ENCODE measurements around the gene ALKBH4. TPM values are rescaled to one million over a fixed set of nuclear protein-coding genes. Genes with fewer than 3 reads are reported as not detected.
A peak's percentile ranks its signal among the peaks of the same experiment; 100 is the strongest.
"Not testable (repeated sequence)": the region's sequence is repeated elsewhere in the genome, so short reads cannot be mapped to it uniquely, and the experiment has no call there.

ALKBH4 gene
- total RNA-seq, 1 donor from 2014 or later: 8.3 TPM

- H3K36me3 ChIP-seq: peaks cover 0 to 61% of the 10 kb centered on the region in 2 donors
- H3K4me3 ChIP-seq: no peak overlapping the region
- no peaks in the 10 kb centered on the region for H3K9me3 ChIP-seq
- H3K27me3 ChIP-seq: no peaks in the 10 kb centered on the region
- no peaks in the 10 kb centered on the region for H3K4me1 ChIP-seq
- DNase-seq (ENCODE audit: extremely low spot score in 2 of 2): no peak
- H3K27ac ChIP-seq: no peak overlapping the region
- intact Hi-C loops (cut with DNase I): no loop called here
- TF ChIP-seq POLR2A (IDR thresholded peaks at IDR 0.05) (no peak), POLR2AphosphoS5 (IDR thresholded peaks at IDR 0.05; ENCODE audit: insufficient read depth in 1 of 2, low read depth in 1 of 2) (no peak)
- TF ChIP-seq, protein P1, sequence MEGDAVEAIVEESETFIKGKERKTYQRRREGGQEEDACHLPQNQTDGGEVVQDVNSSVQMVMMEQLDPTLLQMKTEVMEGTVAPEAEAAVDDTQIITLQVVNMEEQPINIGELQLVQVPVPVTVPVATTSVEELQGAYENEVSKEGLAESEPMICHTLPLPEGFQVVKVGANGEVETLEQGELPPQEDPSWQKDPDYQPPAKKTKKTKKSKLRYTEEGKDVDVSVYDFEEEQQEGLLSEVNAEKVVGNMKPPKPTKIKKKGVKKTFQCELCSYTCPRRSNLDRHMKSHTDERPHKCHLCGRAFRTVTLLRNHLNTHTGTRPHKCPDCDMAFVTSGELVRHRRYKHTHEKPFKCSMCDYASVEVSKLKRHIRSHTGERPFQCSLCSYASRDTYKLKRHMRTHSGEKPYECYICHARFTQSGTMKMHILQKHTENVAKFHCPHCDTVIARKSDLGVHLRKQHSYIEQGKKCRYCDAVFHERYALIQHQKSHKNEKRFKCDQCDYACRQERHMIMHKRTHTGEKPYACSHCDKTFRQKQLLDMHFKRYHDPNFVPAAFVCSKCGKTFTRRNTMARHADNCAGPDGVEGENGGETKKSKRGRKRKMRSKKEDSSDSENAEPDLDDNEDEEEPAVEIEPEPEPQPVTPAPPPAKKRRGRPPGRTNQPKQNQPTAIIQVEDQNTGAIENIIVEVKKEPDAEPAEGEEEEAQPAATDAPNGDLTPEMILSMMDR (IDR thresholded peaks at IDR 0.05): no peak
Measured at GRCh38 chr7:102413091-102413490, 51.6 kb downstream of the ALKBH4 start.

GRCh38 chr7:102412548-102412947 lies 52.1 kb downstream of the ALKBH4 start:
- Histone ChIP-seq H3K9me3 (no peaks in the 10 kb centered on the region), H3K27ac (no peak overlapping the region), H3K4me1 (no peaks in the 10 kb centered on the region), H3K36me3 (peaks cover 0 to 66% of the 10 kb centered on the region in 2 donors), H3K27me3 (no peaks in the 10 kb centered on the region), H3K4me3 (no peak overlapping the region)
- intact Hi-C loops (cut with DNase I): no loop called here
- no peak for DNase-seq (ENCODE audit: extremely low spot score in 2 of 2)
- TF ChIP-seq, protein P1 (IDR thresholded peaks at IDR 0.05): peak in 2 of 3 experiments; percentile 5 to 30
- TF ChIP-seq POLR2AphosphoS5 (IDR thresholded peaks at IDR 0.05; ENCODE audit: insufficient read depth in 1 of 2, low read depth in 1 of 2) (peak in 1 of 2 donors; percentile 18), POLR2A (IDR thresholded peaks at IDR 0.05) (no peak)

GRCh38 chr7:102410918-102411317 lies 53.7 kb downstream of the ALKBH4 start:
- Histone ChIP-seq H3K27me3 (no peaks in the 10 kb centered on the region), H3K4me3 (no peak overlapping the region), H3K9me3 (no peaks in the 10 kb centered on the region), H3K27ac (no peak overlapping the region), H3K4me1 (no peaks in the 10 kb centered on the region), H3K36me3 (peaks cover 0 to 79% of the 10 kb centered on the region in 2 donors)
- no peak for DNase-seq (ENCODE audit: extremely low spot score in 2 of 2)
- intact Hi-C loops (cut with DNase I): no loop called here
- TF ChIP-seq, protein P1 (IDR thresholded peaks at IDR 0.05): no peak
- TF ChIP-seq POLR2A (IDR thresholded peaks at IDR 0.05) (no peak), POLR2AphosphoS5 (IDR thresholded peaks at IDR 0.05; ENCODE audit: insufficient read depth in 1 of 2, low read depth in 1 of 2) (no peak)

GRCh38 chr7:102410123-102410522 lies 54.5 kb downstream of the ALKBH4 start:
- peaks cover 0 to 80% of the 10 kb centered on the region in 2 donors for H3K36me3 ChIP-seq
- intact Hi-C loops (cut with DNase I): no loop called here
- no peaks in the 10 kb centered on the region for H3K4me1 ChIP-seq
- no peak overlapping the region for H3K27ac ChIP-seq
- no peak overlapping the region for H3K4me3 ChIP-seq
- TF ChIP-seq, protein P1 (IDR thresholded peaks at IDR 0.05): no peak
- no peak for TF ChIP-seq POLR2AphosphoS5 (IDR thresholded peaks at IDR 0.05; ENCODE audit: insufficient read depth in 1 of 2, low read depth in 1 of 2)
- no peak for TF ChIP-seq POLR2A (IDR thresholded peaks at IDR 0.05)
- DNase-seq (ENCODE audit: extremely low spot score in 2 of 2): no peak
- no peaks in the 10 kb centered on the region for H3K9me3 ChIP-seq
- no peaks in the 10 kb centered on the region for H3K27me3 ChIP-seq

- Histone ChIP-seq H3K4me1 (no peaks in the 10 kb centered on the region), H3K36me3 (peaks cover 0 to 76% of the 10 kb centered on the region in 2 donors), H3K27me3 (no peaks in the 10 kb centered on the region), H3K4me3 (no peak overlapping the region), H3K9me3 (no peaks in the 10 kb centered on the region), H3K27ac (no peak overlapping the region)
- TF ChIP-seq, protein P1 (IDR thresholded peaks at IDR 0.05): no peak
- no peak for TF ChIP-seq POLR2A (IDR thresholded peaks at IDR 0.05)
- TF ChIP-seq POLR2AphosphoS5 (IDR thresholded peaks at IDR 0.05; ENCODE audit: insufficient read depth in 1 of 2, low read depth in 1 of 2): no peak
- no peak for DNase-seq (ENCODE audit: extremely low spot score in 2 of 2)
- intact Hi-C loops (cut with DNase I): no loop called here
Measured at GRCh38 chr7:102409340-102409739, 55.3 kb downstream of the ALKBH4 start.

- DNase-seq (ENCODE audit: extremely low spot score in 2 of 2); intact Hi-C loops (cut with DNase I); H3K9me3 ChIP-seq; H3K27ac ChIP-seq; H3K4me1 ChIP-seq; H3K27me3 ChIP-seq; H3K4me3 ChIP-seq: not testable (repeated sequence)
- peaks cover 0 to 76% of the 10 kb centered on the region in 2 donors for H3K36me3 ChIP-seq
Measured at GRCh38 chr7:102408530-102408929, 56.1 kb downstream of the ALKBH4 start.
